ENCODE measurements around the gene PLEKHO2. TPM values are rescaled to one million over a fixed set of nuclear protein-coding genes. Genes with fewer than 3 reads are reported as not detected.

PLEKHO2 gene
- total and polyA plus RNA-seq, 2 experiments from 2014 or later, result 9.0 to 29.4 TPM

DNA sequence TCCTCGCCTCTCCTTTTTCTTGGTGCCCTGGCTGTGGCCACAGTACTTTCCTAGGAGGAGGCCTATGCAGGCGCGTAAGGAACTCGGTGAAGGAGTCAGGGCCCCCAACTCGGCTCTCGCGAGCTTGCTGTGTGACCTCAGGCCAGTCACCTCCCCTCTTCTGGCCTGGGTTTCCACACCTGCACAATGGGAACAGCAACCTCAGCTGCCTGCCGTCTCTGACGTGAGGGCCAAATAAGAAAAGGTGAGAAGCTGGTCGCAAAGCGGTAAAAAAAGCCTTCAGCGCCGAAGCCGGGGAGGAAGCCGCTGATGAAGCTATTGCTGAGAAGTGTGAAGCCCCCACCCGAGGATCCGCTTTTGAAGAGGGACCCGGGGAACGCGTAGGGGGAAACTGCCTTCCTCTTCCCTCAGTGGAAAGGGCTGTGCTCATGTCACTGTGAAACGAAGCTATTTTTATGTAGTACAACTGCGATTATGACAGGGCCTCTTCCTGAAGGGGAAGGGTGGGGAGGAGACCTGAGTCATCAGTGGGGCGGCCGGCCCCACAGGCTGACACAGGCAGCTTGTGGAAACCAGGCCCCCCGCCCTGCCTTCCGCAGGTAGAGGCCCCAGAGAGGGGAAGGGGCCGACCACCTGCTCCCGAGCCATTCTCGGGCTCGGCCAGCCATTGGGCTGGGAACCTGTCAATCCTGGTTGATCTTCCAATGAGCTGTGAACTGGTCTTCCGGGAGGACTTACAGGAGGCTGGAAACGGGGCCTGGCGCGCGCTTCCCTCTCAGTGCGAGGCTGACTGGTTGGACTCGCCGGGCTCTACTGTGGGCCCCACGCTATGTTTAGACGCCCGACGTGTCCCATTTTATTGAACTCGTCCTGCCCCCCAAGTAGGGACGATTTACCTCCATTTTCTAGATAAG is 52.0 kb downstream of the PLEKHO2 start:
- H3K27me3 ChIP-seq (ENCODE audit: insufficient read depth), result no peaks in the 10 kb centered on the region
- peak overlapping the region; percentile 60 for H3K4me3 ChIP-seq
- peak overlapping the region; percentile 75 for H2AFZ ChIP-seq
- ATAC-seq (peak; percentile 93), DNase-seq (ENCODE audit: low spot score) (peak; percentile 99)
- no peaks in the 10 kb centered on the region for H3K79me2 ChIP-seq (replicated peaks; ENCODE audit: insufficient read depth)
- H3K4me3 Mint-ChIP-seq, result peak overlapping the region; percentile 81
- peaks cover 17% of the 10 kb centered on the region for H3K27me3 Mint-ChIP-seq (ENCODE audit: insufficient read depth, low read depth, poor library complexity)
- 0 out of 2 replicates have a peak, but pooled peaks cover 4% of the 10 kb centered on the region for H3K9me2 ChIP-seq (ENCODE audit: insufficient read depth)
- H3K27ac ChIP-seq (ENCODE audit: low read depth), result peak overlapping the region; percentile 87
- peaks cover 23% of the 10 kb centered on the region for H3K4me1 ChIP-seq (ENCODE audit: insufficient read depth)
- H3K36me3 Mint-ChIP-seq (ENCODE audit: low read depth), result no peaks in the 10 kb centered on the region; the same call in 2 of the 3 replicates
- no peaks in the 10 kb centered on the region for H3K9me3 Mint-ChIP-seq
- H3K4me1 Mint-ChIP-seq, result peaks cover 50% of the 10 kb centered on the region
- TF ChIP-seq ZNF114 (CRISPR knock-in tag; IDR thresholded peaks at IDR 0.05), result no peak
- TF ChIP-seq EZH2 (IDR thresholded peaks at IDR 0.05; ENCODE audit: low read depth, unreplicated experiment), result no peak
- TF ChIP-seq CREB1 (CRISPR knock-in tag; IDR thresholded peaks at IDR 0.05; ENCODE audit: low read depth), result 0 out of 2 replicates have a peak, but pooled peaks have one; percentile 35
- TF ChIP-seq, protein P1, sequence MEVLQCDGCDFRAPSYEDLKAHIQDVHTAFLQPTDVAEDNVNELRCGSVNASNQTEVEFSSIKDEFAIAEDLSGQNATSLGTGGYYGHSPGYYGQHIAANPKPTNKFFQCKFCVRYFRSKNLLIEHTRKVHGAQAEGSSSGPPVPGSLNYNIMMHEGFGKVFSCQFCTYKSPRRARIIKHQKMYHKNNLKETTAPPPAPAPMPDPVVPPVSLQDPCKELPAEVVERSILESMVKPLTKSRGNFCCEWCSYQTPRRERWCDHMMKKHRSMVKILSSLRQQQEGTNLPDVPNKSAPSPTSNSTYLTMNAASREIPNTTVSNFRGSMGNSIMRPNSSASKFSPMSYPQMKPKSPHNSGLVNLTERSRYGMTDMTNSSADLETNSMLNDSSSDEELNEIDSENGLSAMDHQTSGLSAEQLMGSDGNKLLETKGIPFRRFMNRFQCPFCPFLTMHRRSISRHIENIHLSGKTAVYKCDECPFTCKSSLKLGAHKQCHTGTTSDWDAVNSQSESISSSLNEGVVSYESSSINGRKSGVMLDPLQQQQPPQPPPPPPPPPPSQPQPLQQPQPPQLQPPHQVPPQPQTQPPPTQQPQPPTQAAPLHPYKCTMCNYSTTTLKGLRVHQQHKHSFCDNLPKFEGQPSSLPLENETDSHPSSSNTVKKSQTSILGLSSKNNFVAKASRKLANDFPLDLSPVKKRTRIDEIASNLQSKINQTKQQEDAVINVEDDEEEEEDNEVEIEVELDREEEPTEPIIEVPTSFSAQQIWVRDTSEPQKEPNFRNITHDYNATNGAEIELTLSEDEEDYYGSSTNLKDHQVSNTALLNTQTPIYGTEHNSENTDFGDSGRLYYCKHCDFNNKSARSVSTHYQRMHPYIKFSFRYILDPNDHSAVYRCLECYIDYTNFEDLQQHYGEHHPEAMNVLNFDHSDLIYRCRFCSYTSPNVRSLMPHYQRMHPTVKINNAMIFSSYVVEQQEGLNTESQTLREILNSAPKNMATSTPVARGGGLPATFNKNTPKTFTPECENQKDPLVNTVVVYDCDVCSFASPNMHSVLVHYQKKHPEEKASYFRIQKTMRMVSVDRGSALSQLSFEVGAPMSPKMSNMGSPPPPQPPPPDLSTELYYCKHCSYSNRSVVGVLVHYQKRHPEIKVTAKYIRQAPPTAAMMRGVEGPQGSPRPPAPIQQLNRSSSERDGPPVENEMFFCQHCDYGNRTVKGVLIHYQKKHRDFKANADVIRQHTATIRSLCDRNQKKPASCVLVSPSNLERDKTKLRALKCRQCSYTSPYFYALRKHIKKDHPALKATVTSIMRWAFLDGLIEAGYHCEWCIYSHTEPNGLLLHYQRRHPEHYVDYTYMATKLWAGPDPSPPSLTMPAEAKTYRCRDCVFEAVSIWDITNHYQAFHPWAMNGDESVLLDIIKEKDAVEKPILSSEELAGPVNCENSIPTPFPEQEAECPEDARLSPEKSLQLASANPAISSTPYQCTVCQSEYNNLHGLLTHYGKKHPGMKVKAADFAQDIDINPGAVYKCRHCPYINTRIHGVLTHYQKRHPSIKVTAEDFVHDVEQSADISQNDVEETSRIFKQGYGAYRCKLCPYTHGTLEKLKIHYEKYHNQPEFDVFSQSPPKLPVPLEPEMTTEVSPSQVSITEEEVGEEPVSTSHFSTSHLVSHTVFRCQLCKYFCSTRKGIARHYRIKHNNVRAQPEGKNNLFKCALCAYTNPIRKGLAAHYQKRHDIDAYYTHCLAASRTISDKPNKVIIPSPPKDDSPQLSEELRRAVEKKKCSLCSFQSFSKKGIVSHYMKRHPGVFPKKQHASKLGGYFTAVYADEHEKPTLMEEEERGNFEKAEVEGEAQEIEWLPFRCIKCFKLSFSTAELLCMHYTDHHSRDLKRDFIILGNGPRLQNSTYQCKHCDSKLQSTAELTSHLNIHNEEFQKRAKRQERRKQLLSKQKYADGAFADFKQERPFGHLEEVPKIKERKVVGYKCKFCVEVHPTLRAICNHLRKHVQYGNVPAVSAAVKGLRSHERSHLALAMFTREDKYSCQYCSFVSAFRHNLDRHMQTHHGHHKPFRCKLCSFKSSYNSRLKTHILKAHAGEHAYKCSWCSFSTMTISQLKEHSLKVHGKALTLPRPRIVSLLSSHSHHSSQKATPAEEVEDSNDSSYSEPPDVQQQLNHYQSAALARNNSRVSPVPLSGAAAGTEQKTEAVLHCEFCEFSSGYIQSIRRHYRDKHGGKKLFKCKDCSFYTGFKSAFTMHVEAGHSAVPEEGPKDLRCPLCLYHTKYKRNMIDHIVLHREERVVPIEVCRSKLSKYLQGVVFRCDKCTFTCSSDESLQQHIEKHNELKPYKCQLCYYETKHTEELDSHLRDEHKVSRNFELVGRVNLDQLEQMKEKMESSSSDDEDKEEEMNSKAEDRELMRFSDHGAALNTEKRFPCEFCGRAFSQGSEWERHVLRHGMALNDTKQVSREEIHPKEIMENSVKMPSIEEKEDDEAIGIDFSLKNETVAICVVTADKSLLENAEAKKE (CRISPR knock-in tag; IDR thresholded peaks at IDR 0.05), result no peak
- TF ChIP-seq JUNB (IDR thresholded peaks at IDR 0.05; ENCODE audit: unreplicated experiment), result no peak
- TF ChIP-seq, protein P2, sequence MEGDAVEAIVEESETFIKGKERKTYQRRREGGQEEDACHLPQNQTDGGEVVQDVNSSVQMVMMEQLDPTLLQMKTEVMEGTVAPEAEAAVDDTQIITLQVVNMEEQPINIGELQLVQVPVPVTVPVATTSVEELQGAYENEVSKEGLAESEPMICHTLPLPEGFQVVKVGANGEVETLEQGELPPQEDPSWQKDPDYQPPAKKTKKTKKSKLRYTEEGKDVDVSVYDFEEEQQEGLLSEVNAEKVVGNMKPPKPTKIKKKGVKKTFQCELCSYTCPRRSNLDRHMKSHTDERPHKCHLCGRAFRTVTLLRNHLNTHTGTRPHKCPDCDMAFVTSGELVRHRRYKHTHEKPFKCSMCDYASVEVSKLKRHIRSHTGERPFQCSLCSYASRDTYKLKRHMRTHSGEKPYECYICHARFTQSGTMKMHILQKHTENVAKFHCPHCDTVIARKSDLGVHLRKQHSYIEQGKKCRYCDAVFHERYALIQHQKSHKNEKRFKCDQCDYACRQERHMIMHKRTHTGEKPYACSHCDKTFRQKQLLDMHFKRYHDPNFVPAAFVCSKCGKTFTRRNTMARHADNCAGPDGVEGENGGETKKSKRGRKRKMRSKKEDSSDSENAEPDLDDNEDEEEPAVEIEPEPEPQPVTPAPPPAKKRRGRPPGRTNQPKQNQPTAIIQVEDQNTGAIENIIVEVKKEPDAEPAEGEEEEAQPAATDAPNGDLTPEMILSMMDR (conservative IDR thresholded peaks at IDR 0.05; ENCODE audit: low read depth in 2 of 2), result no peak
- peak; percentile 74 for TF ChIP-seq POLR2AphosphoS5 (IDR thresholded peaks at IDR 0.05; ENCODE audit: low read depth)
- no peak for TF ChIP-seq ZNF331 (CRISPR knock-in tag; IDR thresholded peaks at IDR 0.05; ENCODE audit: low read depth)
- H3K4me2 ChIP-seq, result peak overlapping the region; percentile 76
- no peaks in the 10 kb centered on the region for H3K36me3 ChIP-seq (ENCODE audit: insufficient read depth)
- peak overlapping the region; percentile 90 for H3K27ac Mint-ChIP-seq
- H4K20me1 ChIP-seq (replicated peaks; ENCODE audit: insufficient read depth), result no peaks in the 10 kb centered on the region
- H3F3A ChIP-seq (replicated peaks; ENCODE audit: low read depth), result peaks cover 9% of the 10 kb centered on the region; the same call in 1 of the 2 replicates
